Mesenchymal stem cell (in vitro differentiated cells and primary cell): ENCODE data around the gene TBCD.

Source experiments
- DNase-seq: peaks from one replicate; pipeline ENCODE4 v3.0.0-alpha.2; 2013
- H2AFZ ChIP-seq: one replicate; pipeline ENCODE4 v1.6.1; 2013; ENCODE audit warnings: low read depth, mild to moderate bottlenecking, control low read depth, inconsistent platforms, low read length, moderate library complexity
- H2AK5ac ChIP-seq: 2 replicates; pipeline ENCODE4 v1.6.1; 2013; ENCODE audit warnings: low read length, moderate library complexity, mild to moderate bottlenecking, inconsistent platforms; ENCODE audit not compliant: severe bottlenecking
- H2BK120ac ChIP-seq: one replicate; pipeline ENCODE4 v1.6.1; 2013; ENCODE audit warnings: low read depth, mild to moderate bottlenecking, inconsistent platforms, low read length, moderate library complexity
- H2BK12ac ChIP-seq, 2 experiments: one replicate each; pipeline ENCODE4 v1.6.1; 2013; ENCODE audit warnings: inconsistent platforms in 2 of 2, low read length in 2 of 2, mild to moderate bottlenecking in 2 of 2, moderate library complexity in 2 of 2, control low read depth in 1 of 2
- H2BK15ac ChIP-seq: one replicate; pipeline ENCODE4 v1.6.1; 2013; ENCODE audit warnings: mild to moderate bottlenecking, low read depth, inconsistent platforms; ENCODE audit not compliant: poor library complexity, severe bottlenecking
- H2BK5ac ChIP-seq: 2 replicates; pipeline ENCODE4 v1.6.1; 2013; ENCODE audit warnings: low read depth, mild to moderate bottlenecking, low read length, control low read depth, inconsistent platforms; ENCODE audit not compliant: poor library complexity, severe bottlenecking
- H3K14ac ChIP-seq, 2 experiments: one replicate each; pipeline ENCODE4 v1.6.1; 2013; ENCODE audit warnings: inconsistent platforms in 2 of 2, low read length in 2 of 2, control low read depth in 1 of 2, mild to moderate bottlenecking in 1 of 2, moderate library complexity in 1 of 2
- H3K18ac ChIP-seq, 2 experiments: one replicate each; pipeline ENCODE4 v1.6.1; 2013; ENCODE audit warnings: inconsistent platforms in 2 of 2, low read length in 2 of 2, control low read depth in 1 of 2, low read depth in 1 of 2, mild to moderate bottlenecking in 1 of 2
- H3K23ac ChIP-seq, 2 experiments: one replicate each; pipeline ENCODE4 v1.6.1; 2013; ENCODE audit warnings: inconsistent platforms in 2 of 2, low read length in 2 of 2, mild to moderate bottlenecking in 2 of 2, moderate library complexity in 2 of 2, control low read depth in 1 of 2
- H3K27ac ChIP-seq: 2 replicates; pipeline ENCODE4 v1.5.1; 2013; ENCODE audit warnings: mild to moderate bottlenecking, moderate library complexity, low read length, control low read depth, inconsistent platforms; ENCODE audit not compliant: poor library complexity, severe bottlenecking
- H3K27me3 ChIP-seq, 2 experiments: 2 replicates each; pipeline versions ENCODE4 v1.6.1 to v1.7.0; 2013; ENCODE audit warnings: low read length in 2 of 2, mild to moderate bottlenecking in 2 of 2, moderate library complexity in 2 of 2, control low read depth in 1 of 2, inconsistent platforms in 1 of 2; ENCODE audit not compliant: control insufficient read depth in 1 of 2, insufficient read depth in 1 of 2
- H3K36me3 ChIP-seq, 2 experiments: 2 replicates each; pipeline versions ENCODE4 v1.6.1 to v1.7.0; 2013; ENCODE audit warnings: low read length in 2 of 2, control low read depth in 1 of 2, inconsistent platforms in 1 of 2, low read depth in 1 of 2, mild to moderate bottlenecking in 1 of 2; ENCODE audit not compliant: insufficient read depth in 2 of 2, control insufficient read depth in 1 of 2
- H3K4ac ChIP-seq, 2 experiments: one replicate each; pipeline ENCODE4 v1.6.1; 2013; ENCODE audit warnings: inconsistent platforms in 2 of 2, low read length in 2 of 2, mild to moderate bottlenecking in 2 of 2, moderate library complexity in 2 of 2, control low read depth in 1 of 2, low read depth in 1 of 2
- H3K4me1 ChIP-seq: 2 replicates; pipeline ENCODE4 v1.6.1; 2013; ENCODE audit warnings: low read depth, low read length, control low read depth; ENCODE audit not compliant: control insufficient read depth, insufficient read depth
- H3K4me2 ChIP-seq: 2 replicates; pipeline ENCODE4 v1.6.1; 2013; ENCODE audit warnings: low read length, mild to moderate bottlenecking, inconsistent platforms; ENCODE audit not compliant: poor library complexity, severe bottlenecking
- H3K4me3 ChIP-seq, 2 experiments: 2 replicates each; pipeline versions ENCODE4 v1.5.1 to v1.7.0; 2013; ENCODE audit warnings: low read length in 2 of 2, mild to moderate bottlenecking in 2 of 2, control low read depth in 1 of 2, low read depth in 1 of 2; ENCODE audit not compliant: insufficient read depth in 1 of 2
- H3K79me1 ChIP-seq: replicated peaks from 2 replicates; pipeline ENCODE4 v1.6.1; 2013; ENCODE audit warnings: mild to moderate bottlenecking, control low read depth, low read length, inconsistent platforms; ENCODE audit not compliant: poor library complexity, severe bottlenecking
- H3K9ac ChIP-seq: 2 replicates; pipeline ENCODE4 v1.7.0; 2013; ENCODE audit warnings: mild to moderate bottlenecking, low read length, moderate library complexity
- H3K9me3 ChIP-seq: 2 replicates; pipeline ENCODE4 v1.7.0; 2013; ENCODE audit warnings: mild to moderate bottlenecking, low read length; ENCODE audit not compliant: control insufficient read depth
- H4K8ac ChIP-seq: one replicate; pipeline ENCODE4 v1.6.1; 2013; ENCODE audit warnings: inconsistent platforms, mild to moderate bottlenecking, low read length, moderate library complexity
- H4K91ac ChIP-seq: one replicate; pipeline ENCODE4 v1.6.1; 2013; ENCODE audit warnings: mild to moderate bottlenecking, low read length, inconsistent platforms
- WGBS: methylation state at CpG from one replicate; pipeline ENCODE4 v1.1.7; 2013; ENCODE audit warnings: mixed read lengths; 5-methylcytosine and 5-hydroxymethylcytosine counted together

The TBCD gene

GRCh38 chr17:82871776-82872561 is 120.1 kb downstream of the TBCD start:
- no peak overlapping the region for H4K91ac ChIP-seq
- no peak overlapping the region for H3K4ac ChIP-seq
- H2BK12ac ChIP-seq: no peak overlapping the region
- H3K18ac ChIP-seq: no peak overlapping the region
- no peak overlapping the region for H3K4me3 ChIP-seq
- H2AK5ac ChIP-seq: no peak overlapping the region
- H2BK120ac ChIP-seq: no peak overlapping the region
- peaks cover 25 to 44% of the 10 kb centered on the region in 2 experiments for H3K36me3 ChIP-seq
- no peak overlapping the region for H3K9ac ChIP-seq
- no peak overlapping the region for H2AFZ ChIP-seq
- no peak for DNase-seq
- no peak overlapping the region for H2BK5ac ChIP-seq
- H3K4me2 ChIP-seq: no peak overlapping the region
- no peaks in the 10 kb centered on the region for H3K27me3 ChIP-seq
- H3K14ac ChIP-seq: no peak overlapping the region
- H3K79me1 ChIP-seq: peaks cover 39% of the 10 kb centered on the region
- peaks cover 24% of the 10 kb centered on the region for H3K4me1 ChIP-seq
- H3K9me3 ChIP-seq: no peaks in the 10 kb centered on the region
- no peak overlapping the region for H3K23ac ChIP-seq
- H4K8ac ChIP-seq: no peak overlapping the region
- H2BK15ac ChIP-seq: no peak overlapping the region
- 94% methylated on average over 41 of the region's 41 CpGs for WGBS
- no peak overlapping the region for H3K27ac ChIP-seq

- Histone ChIP-seq H3K4me3 (no peak overlapping the region), H3K4me2 (no peak overlapping the region), H3K36me3 (peaks cover 25 to 44% of the 10 kb centered on the region in 2 experiments), H3K9me3 (no peaks in the 10 kb centered on the region), H3K14ac (no peak overlapping the region), H2AFZ (no peak overlapping the region), H2AK5ac (no peak overlapping the region), H3K4me1 (peaks cover 17% of the 10 kb centered on the region), H2BK120ac (no peak overlapping the region), H3K18ac (no peak overlapping the region), H3K23ac (no peak overlapping the region), H3K9ac (no peak overlapping the region), H2BK15ac (no peak overlapping the region), H3K27ac (no peak overlapping the region), H4K8ac (no peak overlapping the region), H4K91ac (no peak overlapping the region), H3K4ac (no peak overlapping the region), H2BK12ac (no peak overlapping the region), H3K79me1 (peaks cover 37% of the 10 kb centered on the region), H3K27me3 (no peaks in the 10 kb centered on the region), H2BK5ac (no peak overlapping the region)
- DNase-seq: no peak
- WGBS: 95% methylated on average over 33 of the region's 33 CpGs
Measured at GRCh38 chr17:82872591-82873520, 121.0 kb downstream of the TBCD start.

- peaks cover 13% of the 10 kb centered on the region for H3K4me1 ChIP-seq
- no peak overlapping the region for H3K23ac ChIP-seq
- no peak for DNase-seq
- H3K9me3 ChIP-seq: no peaks in the 10 kb centered on the region
- H3K36me3 ChIP-seq: peaks cover 25 to 44% of the 10 kb centered on the region in 2 experiments
- no peak overlapping the region for H3K18ac ChIP-seq
- H2BK5ac ChIP-seq: no peak overlapping the region
- no peak overlapping the region for H2BK15ac ChIP-seq
- H2BK120ac ChIP-seq: no peak overlapping the region
- no peak overlapping the region for H3K4ac ChIP-seq
- H3K4me2 ChIP-seq: no peak overlapping the region
- H3K27me3 ChIP-seq: no peaks in the 10 kb centered on the region
- H3K79me1 ChIP-seq: peaks cover 37% of the 10 kb centered on the region
- no peak overlapping the region for H3K4me3 ChIP-seq
- H3K14ac ChIP-seq: no peak overlapping the region
- no peak overlapping the region for H3K9ac ChIP-seq
- H4K91ac ChIP-seq: no peak overlapping the region
- H2AK5ac ChIP-seq: no peak overlapping the region
- no peak overlapping the region for H2BK12ac ChIP-seq
- H2AFZ ChIP-seq: no peak overlapping the region
- 97% methylated on average over 19 of the region's 19 CpGs for WGBS
- no peak overlapping the region for H3K27ac ChIP-seq
- no peak overlapping the region for H4K8ac ChIP-seq
Measured at GRCh38 chr17:82873521-82873920, 121.7 kb downstream of the TBCD start.
